ENCODE results near the gene CHTOP.

The CHTOP gene

DNA sequence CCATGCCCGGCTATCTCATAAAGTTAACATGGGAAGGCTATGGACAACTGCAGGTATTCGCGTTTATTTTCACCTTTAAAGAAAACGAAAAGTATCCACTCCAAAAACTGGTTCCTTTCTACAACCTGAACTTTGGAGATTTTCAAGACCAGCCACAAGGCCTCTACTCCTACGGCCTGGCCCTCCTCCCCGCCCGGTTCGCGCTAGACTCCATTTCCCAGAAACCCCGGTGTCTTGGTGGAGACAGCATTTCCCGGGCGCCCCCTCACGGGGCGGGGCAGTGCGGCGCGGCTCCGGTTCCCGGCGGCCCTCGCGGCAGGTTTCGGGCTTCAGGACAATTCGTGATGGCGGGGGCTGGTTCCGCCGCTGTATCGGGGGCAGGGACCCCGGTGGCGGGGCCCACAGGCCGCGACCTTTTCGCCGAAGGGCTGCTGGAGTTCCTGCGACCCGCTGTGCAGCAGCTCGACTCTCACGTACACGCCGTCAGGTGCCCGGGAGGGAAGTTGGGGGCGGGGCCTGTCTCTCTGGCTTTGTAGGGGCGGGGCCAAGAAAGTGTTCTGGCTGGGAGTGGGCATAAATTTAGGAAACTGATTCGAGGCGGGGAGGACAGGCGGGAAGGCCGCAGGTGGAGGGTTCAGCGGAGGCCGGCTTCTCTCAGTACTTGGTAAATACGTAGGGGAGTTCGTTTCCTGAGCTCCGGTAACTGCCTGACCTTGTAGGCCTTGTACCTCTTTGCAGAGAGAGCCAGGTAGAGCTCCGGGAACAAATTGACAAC lies 24.7 kb downstream of the CHTOP start, which contains the start of gene SNAPIN:
TSS of gene SNAPIN (plus strand) at position 304 of the 775 bp plus-strand sequence. CDS start at position 345, 41 bp downstream.
- POLR2A ChIA-PET (ENCODE audit: low non-redundant PET): interaction anchor here (0.9 kb wide), 1 partner anchor 25 kb away, joined by 4 read pairs; the partner anchor contains the start of gene CHTOP
- CTCF ChIA-PET: no interaction called here

DNA sequence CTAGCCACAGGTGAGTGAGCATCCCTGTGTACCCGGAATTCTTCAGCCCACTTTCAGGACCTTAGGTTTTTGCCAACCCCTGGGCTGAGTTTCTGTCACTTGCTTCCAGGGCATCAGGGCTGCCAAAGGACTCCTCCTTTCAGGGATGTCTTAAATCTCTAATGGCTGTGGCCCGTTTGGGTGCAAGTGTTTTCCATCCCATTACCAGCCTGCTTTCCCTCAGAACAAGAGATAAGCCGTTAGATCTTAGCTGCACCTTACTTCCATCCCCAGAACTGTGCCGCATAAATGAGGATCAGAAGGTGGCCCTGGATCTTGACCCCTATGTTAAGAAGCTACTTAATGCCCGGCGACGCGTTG lies 25.3 kb downstream of the CHTOP start:
- DNase-seq (ENCODE audit: low spot score): no peak
- ChIA-PET CTCF (interaction anchor here (0.6 kb wide), 1 partner anchor 95 kb away, joined by 3 read pairs; no protein-coding TSS in a partner anchor), POLR2A (ENCODE audit: low non-redundant PET) (interaction anchor here (0.9 kb wide), 1 partner anchor 25 kb away, joined by 4 read pairs; the partner anchor contains the start of gene CHTOP)
- TF ChIP-seq CTCF (conservative IDR thresholded peaks at IDR 0.05; ENCODE audit: low read depth): no peak
- peak overlapping the region; percentile 88 for H3K27ac ChIP-seq

More for the DNA sequence above, 24.7 kb downstream of the CHTOP start, which contains the start of gene SNAPIN:
- peak within 1 kb of the TSS; percentile 88 for H3K27ac ChIP-seq
- no peak for TF ChIP-seq CTCF (conservative IDR thresholded peaks at IDR 0.05; ENCODE audit: low read depth)
- peak; percentile 91 for DNase-seq (ENCODE audit: low spot score)

- CTCF ChIA-PET: interaction anchor here (0.6 kb wide), 1 partner anchor 95 kb away, joined by 3 read pairs; no protein-coding TSS in a partner anchor
- POLR2A ChIA-PET (ENCODE audit: low non-redundant PET): interaction anchor here (0.9 kb wide), 1 partner anchor 26 kb away, joined by 4 read pairs; the partner anchor contains the start of gene CHTOP
- peak overlapping the region; percentile 88 for H3K27ac ChIP-seq
- TF ChIP-seq CTCF (conservative IDR thresholded peaks at IDR 0.05; ENCODE audit: low read depth): no peak
- no peak for DNase-seq (ENCODE audit: low spot score)
Observed at GRCh38 chr1:153659656-153660055, 25.8 kb downstream of the CHTOP start.

- POLR2A ChIA-PET (ENCODE audit: low non-redundant PET): no interaction called here
- peak overlapping the region; percentile 88 for H3K27ac ChIP-seq
- TF ChIP-seq CTCF (conservative IDR thresholded peaks at IDR 0.05; ENCODE audit: low read depth): no peak
- CTCF ChIA-PET: no interaction called here
- no peak for DNase-seq (ENCODE audit: low spot score)
Observed at GRCh38 chr1:153661111-153661708, 27.3 kb downstream of the CHTOP start.

DNA sequence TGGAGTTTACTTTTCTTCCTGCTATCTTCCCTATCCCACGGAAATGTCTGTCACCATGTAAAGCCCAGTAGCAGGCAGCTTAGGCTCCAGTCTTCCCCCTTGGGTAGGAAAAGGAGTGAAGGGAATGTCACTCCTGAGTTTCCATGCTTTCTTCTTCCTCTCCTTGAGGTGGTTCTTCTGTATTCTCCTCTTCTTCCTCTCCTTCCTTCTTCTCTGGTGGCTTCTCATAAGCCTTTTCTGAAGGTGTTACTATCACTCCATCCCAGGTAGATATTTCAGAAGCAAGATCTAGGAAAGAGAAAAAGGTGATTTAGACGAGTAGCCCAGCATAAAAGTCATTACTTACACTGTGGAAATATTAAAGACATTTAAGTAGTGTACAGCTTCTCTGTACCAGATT lies 28.4 kb downstream of the CHTOP start:
- no peak for TF ChIP-seq CTCF (conservative IDR thresholded peaks at IDR 0.05; ENCODE audit: low read depth)
- ChIA-PET POLR2A (ENCODE audit: low non-redundant PET) (no interaction called here), CTCF (no interaction called here)
- no peak for DNase-seq (ENCODE audit: low spot score)
- H3K27ac ChIP-seq: no peak overlapping the region

- ChIA-PET CTCF (interaction anchor here (0.6 kb wide), 1 partner anchor 29 kb away, joined by 5 read pairs; the partner anchor contains the start of gene CHTOP), POLR2A (ENCODE audit: low non-redundant PET) (no interaction called here)
- no peak for TF ChIP-seq CTCF (conservative IDR thresholded peaks at IDR 0.05; ENCODE audit: low read depth)
- no peak overlapping the region; the same call in 1 of the 2 replicates for H3K27ac ChIP-seq
- DNase-seq (ENCODE audit: low spot score): no peak
Observed at GRCh38 chr1:153663211-153663610, 29.3 kb downstream of the CHTOP start.

All from RWPE1 (cell line).